ENCODE measurements around the gene EZH2.

EZH2 gene

DNA sequence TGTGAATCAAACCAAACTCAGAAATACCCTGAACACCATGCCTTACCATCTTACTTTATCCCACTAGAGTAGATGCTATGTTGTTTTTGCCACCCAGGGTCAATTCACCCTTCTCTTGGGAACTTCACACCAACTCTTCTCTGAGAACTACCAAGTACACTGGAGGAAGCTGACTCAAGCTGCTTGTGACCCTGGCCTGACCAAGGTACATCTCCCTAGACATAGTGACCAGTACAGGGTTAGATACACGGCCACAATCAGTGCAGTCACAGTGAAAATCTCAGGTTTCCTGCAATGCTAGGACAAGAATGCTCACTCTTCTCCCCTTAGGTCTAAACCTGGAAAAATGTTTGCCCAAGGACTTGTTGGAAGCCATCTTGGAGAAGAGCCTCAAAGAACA, 31.8 kb downstream of the EZH2 start:
- DNase-seq: no peak

DNA sequence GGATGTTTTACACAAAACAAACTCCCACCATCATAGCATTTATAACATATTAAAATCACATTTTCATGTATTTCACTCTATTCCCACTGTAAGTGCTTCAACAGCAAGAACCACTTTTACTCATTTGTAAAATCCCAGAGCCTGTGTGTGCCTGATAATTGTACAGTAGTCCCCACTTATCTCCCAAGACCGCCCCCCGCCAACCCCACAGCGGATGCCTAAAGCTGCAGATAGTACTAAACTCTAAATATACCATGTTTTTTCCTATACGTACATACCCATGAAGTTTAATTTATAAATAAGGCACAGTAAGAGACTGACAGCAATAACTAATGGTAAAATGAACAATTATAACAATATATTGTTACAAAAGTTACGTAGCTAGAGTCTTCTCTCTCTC, 33.5 kb downstream of the EZH2 start:
- no peak for DNase-seq

DNA sequence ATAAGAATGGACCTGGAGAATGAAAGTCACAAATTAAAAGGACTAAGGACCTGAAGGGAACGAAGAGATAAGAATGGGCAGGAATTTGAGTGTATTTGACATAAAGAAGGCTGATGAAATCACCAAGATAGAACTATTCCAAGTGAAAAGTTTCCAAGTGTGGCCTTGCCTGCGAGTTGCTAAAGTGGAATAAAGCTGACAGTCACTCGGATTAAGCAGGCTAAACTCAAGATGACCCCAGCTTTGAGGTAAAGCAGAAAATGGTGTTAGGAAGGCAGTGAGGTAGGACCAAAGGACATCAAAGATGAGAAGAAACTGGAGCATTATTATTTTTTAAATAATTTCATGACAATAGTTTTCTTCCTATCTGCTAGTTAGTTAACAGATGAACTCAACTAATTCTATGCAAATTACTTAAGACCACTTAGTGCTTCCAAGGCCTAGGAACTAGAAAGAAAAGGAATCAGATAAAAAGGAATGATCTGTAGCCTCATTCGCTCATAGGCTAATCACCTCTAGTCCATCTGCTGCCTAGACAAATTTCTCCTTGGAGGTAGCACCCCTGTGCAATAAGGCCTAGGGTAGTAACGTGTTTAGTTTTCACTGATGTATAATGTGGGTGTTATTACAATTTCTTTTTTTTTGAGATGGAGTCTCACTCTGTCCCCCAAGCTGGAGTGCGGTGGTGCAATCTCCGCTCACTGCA, 34.5 kb downstream of the EZH2 start:
- no peak for DNase-seq

DNA sequence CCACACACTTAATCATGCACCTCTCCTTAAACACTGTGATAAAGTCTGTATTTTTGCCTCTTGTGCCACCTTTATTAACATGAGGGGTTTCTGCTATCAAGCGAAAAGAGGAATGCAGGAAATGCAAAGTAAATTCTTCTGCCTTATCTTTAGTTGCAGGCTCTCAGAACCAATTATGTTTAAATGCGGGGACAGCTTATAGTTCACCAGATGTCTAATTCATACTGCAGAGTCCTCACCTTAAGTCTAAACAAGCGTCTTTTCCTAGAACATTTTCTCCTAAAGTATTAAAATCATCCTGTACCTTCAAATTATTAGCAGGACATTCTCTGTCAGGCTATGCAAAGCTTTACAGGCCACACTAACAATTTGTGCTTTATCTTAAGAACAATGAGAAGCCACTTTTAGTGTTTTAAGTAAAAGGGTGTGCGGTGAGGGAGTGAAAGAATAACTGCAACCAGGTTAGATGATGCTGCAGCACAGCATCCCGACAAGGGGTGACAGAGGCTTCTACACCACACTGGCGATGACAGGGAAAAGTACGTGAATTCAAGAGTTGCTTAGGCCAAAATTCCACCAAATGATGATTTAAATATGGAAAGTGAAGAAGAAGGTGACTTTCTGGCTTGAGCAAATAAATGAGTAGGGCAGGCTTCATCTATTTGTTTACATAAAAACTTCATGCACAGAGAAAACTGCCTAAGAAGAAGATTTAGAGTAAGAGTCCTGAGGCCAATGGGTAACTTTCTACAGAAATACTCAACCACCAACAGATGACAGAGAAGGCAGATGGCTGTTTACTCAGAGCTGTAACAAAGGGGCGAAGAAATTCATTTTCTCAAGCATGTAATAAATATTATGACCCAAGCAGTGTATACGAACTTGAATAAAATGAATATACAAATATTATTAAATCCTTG, 36.0 kb downstream of the EZH2 start:
- no peak for DNase-seq

DNA sequence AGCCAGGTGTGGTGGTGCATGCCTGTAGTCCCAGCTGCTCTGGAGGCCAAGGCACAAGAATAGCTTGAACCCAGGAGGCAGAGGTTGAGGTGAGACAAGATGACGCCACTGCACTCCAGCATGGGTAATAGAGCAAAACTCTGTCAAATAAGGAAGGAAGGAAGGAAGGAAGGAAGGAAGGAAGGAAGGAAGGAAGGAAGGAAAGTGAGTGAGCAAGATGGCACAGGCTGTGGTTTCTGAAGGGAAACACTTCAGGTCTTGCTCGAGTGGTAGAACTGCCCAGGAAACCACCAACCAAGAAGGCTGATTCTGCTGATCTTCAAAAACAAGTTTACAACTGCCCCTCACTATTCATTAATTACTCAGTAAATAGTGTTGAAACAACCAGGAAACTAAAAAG, 45.2 kb downstream of the EZH2 start:
- no peak for DNase-seq

DNA sequence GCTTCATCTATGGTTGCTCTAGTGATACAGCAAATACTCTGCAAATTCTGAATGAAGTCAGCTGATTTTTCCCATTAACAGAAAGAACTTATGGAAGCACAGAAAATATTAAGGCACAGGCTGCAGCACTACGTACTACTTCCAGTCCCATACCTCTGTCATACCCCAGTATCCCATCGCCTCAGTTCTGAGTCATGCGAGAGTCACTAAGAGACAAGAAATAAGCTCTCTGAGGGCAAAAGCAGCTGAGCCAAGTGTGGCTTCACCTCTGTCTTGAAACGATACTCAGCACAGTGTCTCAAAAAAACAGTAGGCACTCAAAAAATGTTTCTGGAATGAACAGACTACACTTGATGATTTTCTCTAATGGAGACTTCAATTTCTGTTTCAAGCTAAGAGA, 48.2 kb downstream of the EZH2 start:
- no peak for DNase-seq

DNA sequence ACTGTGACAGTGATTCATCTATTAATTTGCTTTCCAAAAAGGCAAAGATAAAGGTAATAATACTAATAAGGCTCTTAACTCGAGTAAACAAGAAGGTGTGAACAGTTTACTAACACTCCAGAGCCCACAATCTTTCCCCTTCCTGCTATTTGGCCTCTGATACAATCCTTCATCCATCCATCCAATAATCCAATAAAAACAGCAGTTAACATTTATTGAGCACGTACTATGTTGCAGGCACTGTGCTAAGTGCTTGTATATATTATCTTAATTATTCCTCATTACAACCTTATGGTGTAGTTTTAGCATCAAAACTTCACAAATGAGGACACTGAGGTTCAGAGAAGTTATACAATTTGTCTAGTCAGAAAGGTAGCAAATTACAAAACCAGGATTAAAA, 49.5 kb downstream of the EZH2 start:
- DNase-seq: no peak

DNA sequence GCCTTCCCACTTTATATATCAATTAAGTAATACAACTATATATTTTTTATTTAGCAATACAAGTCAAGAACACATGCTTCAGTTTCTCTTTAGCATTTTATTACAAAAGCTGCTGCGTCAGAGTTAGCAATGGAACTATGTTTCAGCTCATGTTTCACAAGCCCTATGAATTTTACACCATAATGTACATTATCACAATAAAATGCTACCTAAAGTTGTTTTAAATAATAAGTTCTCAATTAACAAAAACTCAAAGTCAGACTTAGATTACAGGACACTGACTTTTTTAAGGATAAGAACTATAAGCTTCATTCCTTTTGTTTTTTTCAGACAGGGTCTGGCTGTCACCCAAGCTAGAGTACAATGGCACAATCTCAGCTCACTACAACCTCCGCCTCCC, 52.3 kb downstream of the EZH2 start:
- no peak for DNase-seq

DNA sequence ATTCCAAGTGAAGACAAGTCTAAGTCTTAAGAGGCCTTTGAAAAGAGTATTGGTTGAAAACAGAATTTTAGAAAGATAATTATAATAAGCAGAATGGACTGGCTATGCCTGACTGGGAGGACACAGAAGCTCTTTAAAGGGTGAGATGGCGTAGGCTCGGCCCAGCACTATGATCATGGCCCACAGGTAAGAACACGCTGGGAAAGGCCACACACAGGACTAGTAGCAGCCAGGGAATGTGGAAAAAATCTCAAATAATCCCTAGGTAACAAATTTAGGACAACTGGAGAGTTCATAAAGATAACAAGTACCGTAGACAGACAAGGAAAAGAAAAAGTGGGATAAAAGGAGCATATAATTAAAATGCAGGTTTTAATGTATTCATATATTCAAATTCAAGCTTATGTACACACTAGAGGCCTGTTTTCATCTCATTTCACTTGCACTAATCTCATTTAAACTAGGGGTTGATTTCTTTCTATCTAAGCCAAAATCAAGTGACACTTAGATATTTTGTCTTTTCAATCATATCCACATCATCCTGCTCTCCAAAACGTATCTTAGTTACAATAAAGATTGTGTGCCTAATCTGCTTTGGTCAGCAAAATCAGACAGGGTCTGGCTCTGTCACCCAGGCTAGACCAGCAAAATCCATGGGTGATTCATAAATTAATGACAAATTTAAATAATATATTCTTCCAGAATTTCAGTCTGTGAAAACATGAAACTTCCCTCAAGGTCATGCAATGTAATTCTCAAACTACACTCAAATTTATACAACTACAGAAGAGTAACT, 53.0 kb downstream of the EZH2 start:
- no peak for DNase-seq

DNA sequence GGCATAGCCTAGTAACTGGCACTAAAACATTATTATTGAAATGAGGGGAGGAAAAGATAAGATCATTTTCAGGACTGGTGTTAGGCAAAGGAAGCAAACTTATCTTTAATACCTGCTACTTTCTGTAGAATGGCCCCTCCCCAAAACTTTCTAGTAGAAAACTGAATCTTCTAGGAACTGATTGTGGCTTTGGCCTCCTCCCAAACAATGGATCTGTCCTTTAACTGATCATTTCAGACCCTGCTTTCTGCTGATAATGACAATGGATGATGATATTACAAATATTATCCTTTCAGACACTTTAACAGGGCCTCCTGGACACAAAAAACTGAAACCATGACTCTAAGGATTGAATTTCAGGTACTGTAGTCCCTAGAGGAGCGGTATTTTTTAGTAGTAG, 55.1 kb downstream of the EZH2 start:
- DNase-seq: no peak

DNA sequence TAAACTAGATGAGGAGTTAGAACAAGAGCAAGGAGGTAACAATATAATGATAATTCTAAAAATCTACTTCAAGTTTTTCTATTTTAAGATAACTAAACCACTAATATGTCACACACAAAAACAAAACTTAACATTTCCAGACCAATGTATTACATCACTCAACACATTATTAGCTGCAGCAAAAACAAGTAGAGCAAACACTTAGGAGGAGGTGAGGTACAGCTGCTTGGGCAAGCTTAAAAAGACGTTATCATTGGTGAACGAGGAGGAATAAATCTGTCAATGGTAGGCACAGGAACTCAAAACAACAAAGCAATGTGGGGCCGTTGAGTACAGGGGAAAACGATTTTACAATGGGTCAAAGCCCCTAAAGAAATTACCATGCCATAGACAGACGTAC, 58.8 kb downstream of the EZH2 start:
- DNase-seq: no peak

DNA sequence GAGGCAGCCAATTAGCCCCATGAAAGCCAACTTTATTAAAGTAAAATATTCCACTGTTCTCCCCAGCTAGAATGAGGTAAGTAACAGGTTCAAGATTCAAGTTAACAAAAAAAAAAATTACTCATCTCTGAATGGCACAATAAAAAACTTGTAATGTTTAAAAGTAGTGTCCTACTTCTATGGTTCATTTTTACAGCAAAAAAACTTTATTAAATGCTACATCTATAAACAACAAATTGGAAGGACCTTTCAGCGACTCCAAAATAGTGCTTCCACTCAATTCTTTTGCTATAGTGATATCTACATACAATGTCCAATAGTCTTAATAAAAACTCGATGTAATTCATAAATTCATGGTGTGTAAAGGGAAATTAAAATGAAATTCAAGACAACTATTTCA, 59.2 kb downstream of the EZH2 start:
- DNase-seq: no peak

DNA sequence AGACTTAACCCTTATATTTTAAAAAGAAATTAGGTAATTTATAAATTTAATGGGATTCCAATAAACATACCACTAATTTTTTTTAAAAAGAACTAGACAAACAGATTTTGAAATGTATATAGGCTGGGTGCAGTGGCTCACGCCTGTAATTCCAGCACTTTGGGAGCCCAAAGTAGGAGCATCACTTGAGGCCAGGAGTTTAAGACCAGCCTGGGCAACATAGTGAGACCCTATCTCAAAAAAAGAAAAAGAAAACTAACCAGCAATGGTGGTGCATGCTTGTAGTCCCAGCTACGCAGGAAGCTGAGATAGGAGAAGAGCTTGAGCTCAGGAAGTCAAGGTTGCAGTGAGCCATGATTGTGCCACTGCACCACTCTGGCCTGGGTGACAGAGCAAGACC, 62.7 kb downstream of the EZH2 start:
- no peak for DNase-seq

DNA sequence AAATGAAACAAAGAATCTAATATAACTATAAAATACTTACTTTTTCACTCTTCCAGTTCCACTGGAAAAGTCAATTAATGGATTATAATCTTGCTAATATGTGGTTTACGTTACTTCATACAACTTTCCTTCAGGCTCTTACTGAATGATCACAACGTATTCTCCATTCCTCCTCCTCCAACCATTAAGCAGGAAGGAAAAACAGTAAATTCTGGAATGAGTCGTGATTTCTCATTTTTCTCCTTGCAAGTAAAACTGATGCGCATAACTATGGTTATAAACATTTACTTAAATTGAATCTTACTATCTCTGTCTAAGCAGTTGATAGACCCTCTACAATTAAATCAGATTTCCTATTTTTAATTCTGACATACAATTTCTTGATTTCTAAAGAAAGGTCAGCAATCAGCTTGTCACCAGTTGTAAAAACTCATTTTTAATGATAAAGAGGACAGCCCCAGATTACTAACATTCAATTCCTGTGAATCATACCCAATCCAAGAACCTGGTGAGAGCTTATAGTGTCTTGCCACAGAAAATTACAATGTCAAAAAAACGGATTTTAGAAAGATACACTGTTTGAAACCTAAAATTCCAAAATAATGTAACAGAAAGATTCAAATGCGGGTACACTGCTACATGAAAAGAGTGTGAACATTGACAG, 64.3 kb downstream of the EZH2 start:
- DNase-seq: no peak

DNA sequence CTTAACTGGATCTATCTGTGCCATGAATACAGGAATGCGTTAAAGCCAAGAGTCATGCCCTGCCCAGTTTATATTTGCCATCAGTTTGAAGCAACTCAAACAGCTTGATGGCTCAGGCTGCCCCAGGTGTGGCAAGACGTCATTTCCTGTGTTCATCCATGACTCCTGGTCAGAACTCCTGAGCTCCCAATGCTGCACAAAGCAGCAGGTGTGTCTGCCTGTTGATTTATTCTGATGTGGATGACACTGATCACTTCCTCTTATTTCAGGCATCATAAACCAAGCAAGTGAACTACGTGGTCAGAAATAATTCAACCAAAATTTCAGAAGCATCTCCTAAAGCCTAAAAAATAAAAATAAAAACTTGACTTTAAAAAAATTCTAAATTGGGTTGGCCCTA, 68.5 kb downstream of the EZH2 start:
- no peak for DNase-seq

DNA sequence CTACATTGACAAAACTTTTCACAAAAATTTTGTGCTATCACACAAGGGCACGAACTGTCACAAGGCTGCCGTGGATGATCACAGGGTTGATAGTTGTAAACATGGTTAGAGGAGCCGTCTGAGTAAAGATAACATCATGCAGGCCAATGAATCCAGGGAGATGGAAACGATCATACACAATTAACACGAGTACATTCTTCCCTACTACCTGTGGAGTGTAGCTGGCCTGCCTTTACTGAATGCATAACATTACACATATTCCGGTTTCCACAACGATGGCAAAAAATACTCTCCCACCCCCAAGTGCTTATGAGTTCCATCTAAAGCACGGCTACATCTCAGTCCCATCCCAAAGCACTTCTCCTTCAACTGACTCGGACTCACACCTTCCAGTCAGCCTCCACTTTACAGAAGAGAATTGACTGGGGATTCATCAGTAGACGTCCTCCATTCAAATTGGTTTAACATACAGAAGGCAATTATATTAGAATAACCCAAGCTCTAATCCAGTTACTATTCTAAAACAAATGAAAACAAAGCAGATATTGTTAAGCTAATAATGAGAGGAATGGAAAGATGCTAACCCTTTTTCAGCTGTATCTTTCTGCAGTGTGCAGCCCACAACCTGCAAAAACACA, 69.0 kb downstream of the EZH2 start:
- DNase-seq: no peak

DNA sequence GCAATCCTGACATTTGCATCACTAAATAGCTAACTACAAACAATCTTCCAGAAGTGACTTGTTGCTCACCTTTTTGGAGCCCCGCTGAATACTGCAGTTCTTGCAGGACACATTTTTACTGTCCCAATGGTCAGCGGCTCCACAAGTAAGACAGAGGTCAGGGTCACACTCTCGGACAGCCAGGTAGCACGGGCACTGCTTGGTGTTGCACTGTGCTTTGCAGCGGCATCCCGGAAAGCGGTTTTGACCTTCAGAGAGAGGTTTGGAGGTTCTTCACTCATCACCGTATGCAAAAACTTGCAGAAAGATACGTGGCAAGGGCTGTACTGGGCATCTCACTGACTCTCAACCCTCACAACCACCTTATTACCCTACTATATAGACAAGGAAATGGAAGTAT, 70.2 kb downstream of the EZH2 start:
- no peak for DNase-seq

DNA sequence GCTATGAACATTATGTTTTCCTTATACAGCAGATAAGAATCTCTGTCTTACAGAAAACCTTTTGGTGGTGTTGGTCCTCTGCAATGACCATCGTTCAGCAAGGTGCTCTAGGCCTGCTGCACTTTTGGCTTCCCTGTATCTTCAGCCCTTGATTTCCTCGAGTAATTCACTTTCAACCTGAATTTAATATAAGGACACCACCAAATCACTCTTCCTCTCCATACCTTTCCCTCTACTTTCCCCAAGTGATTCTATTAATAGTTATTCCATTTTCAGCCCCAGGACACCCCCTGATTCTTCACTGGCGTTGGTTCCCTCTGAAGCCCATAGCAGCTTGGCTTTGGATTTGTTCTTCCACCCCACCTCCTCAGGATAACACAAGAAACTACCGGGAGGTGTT, 72.2 kb downstream of the EZH2 start:
- no peak for DNase-seq

DNA sequence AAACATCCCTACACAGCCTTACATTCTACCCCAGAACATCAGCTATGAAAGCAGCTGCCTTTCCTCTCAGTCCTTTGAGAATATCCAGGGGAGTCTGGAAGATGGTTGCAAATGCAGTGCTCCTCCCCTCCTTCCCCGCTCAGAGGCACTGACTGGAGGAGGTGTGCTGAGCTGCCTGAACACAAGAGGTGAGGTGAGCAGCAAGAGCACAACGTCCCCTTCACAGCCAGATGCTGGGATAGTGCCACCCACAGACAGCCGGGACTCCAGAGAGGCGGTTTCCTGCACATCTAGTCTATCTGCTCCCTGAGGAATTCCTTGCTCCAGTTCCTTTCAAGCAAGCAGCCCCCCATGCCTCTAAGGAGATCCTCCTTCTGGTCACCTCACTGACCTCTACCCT, 74.2 kb downstream of the EZH2 start:
- DNase-seq: no peak

DNA sequence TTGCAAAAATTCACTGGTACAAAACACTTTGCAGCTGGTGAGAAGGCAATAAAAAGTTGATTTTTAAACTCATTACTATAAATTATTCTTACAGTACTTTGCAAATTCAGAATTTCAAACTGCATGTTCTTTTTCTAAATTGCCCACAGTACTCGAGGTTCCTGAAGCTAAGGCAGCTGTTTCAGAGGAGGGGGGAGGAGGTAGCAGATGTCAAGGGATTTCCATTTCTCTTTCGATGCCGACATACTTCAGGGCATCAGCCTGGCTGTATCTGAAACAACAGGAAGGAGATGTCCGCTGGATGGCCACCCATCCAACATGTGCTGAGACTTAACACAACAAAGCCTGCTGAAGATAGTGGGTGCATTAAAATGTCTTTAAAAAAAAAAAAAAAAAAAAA, 76.7 kb downstream of the EZH2 start:
- DNase-seq: no peak

DNA sequence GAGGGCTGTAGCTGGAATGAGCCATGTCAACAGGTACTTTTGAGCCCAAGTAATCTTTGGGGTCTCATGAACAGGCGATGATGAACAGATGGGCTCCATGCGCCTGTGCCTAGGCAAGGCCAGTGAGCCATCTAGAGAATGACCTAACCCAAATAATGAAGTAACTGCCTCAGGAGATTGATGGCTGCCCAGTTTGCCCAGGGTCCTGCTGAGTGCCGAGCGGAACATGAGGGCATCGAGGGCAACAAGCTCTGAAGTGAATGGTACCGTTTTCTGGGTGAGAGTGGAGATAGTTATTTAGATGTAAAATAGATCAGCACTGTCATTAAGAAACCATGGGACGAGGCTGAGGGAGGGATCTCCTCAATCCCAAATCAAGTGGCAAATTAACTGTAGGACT, 77.9 kb downstream of the EZH2 start:
- no peak for DNase-seq

DNA sequence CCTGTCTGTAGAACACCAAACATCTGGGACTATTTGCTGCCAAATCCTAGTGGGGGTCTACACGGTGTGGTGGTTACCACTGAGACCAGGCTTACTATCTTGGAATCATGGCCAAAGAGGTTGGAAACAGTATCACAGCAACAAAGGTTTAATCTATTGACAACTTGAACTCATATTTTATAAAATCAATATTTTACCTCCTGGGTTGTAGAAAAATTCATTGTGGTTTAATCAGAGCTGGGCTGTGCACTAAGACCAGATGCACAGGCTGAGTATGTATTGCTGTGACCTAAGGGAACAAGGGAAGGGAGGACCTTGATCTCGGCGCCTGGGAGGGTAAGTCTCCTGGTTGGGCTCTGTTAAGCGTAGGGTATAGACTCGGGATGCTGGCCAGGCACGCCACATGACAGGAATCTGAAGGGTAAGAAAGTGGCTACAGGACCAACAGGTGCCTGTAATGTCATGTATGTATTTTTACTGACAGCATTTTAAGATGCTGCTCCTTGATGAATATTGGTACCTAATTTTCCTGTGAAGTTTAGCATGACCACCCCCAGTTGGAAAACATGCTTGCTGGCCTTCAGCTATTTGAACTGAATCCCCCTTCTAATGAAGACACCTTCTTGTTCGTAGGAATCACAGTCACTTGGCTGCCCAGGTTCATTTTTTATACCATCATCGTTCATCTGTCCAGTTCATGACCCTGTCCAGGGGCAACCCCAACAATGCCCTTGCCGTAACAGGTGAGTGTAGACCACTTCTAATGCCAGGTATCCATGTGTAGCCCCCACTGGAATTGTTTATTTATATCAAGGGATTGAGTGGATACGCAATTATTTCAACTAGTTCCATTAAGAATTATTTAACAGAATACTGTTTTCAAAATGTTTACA, 79.5 kb downstream of the EZH2 start:
- no peak for DNase-seq

All from activated CD4-positive, CD25-positive, alpha-beta regulatory T cell (primary cell).